HCT116 (cell line): ENCODE data around the gene ADK.

ENCODE experiments used
- CEBPB ChIP-seq: IDR thresholded peaks from 2 replicates; pipeline ENCODE4 v1.6.1; 2012; ENCODE audit warnings: low read depth
- POLR2A ChIP-seq: IDR thresholded peaks from 2 replicates; pipeline ENCODE4 v1.7.0; 2011; ENCODE audit warnings: borderline replicate concordance; ENCODE audit not compliant: insufficient read depth, insufficient read length; ENCODE audit errors: extremely low read depth
- POLR2AphosphoS5 ChIP-seq: IDR thresholded peaks from 2 replicates; pipeline ENCODE4 v1.6.1; 2011; ENCODE audit warnings: mild to moderate bottlenecking, low read depth, low read length, moderate library complexity
- YY1 ChIP-seq: IDR thresholded peaks from 2 replicates; pipeline ENCODE4 v1.6.1; 2011; ENCODE audit warnings: low read length, low read depth, moderate library complexity, mild to moderate bottlenecking; ENCODE audit not compliant: insufficient replicate concordance; ENCODE audit errors: extremely low read depth
- TF ChIP-seq, protein P1 (sequence below): IDR thresholded peaks from 2 replicates; pipeline ENCODE4 v1.6.1; 2012
- TF ChIP-seq, protein P2 (sequence below), 3 experiments: fragments of 200-600 bp in 1 of 3; sonication (generic) in 1 of 3; IDR thresholded peaks in 2 of 3; conservative IDR thresholded peaks in 1 of 3; 2 replicates each; pipeline ENCODE4 v1.5.1; 2012 to 2017; ENCODE audit warnings: low read depth in 2 of 3, low read length in 2 of 3, antibody characterized with exemption in 1 of 3, borderline replicate concordance in 1 of 3, control low read depth in 1 of 3, mild to moderate bottlenecking in 1 of 3, mixed read lengths in 1 of 3, mixed run types in 1 of 3, moderate library complexity in 1 of 3; ENCODE audit not compliant: insufficient read depth in 1 of 3
- TF ChIP-seq, protein P3 (sequence below): IDR thresholded peaks from 2 replicates; pipeline ENCODE4 v1.6.1; 2011; ENCODE audit warnings: mild to moderate bottlenecking, low read length, moderate library complexity; ENCODE audit not compliant: insufficient replicate concordance; ENCODE audit errors: extremely low read depth

DNA sequence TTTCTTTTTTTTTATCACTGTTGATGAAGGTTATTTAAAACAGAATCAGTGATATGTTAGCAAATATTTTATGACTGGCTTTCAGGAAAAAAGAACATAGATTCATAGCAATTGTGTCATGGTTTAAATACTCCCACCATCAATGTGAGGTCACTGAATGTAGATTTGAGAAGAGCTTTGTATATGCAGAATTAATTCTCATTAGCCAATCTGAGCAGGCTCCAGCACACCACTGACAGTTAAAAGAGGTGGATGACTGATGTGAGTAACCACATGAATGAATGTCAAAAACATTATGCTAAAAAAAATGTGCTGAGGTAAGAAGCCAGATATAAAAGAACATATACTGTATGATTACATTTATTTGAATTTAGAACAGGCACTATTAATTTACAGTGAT, 500.5 kb downstream of the ADK start:
- no peak for TF ChIP-seq POLR2AphosphoS5
- TF ChIP-seq, protein P1, sequence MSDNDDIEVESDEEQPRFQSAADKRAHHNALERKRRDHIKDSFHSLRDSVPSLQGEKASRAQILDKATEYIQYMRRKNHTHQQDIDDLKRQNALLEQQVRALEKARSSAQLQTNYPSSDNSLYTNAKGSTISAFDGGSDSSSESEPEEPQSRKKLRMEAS, result no peak
- TF ChIP-seq, protein P2, sequence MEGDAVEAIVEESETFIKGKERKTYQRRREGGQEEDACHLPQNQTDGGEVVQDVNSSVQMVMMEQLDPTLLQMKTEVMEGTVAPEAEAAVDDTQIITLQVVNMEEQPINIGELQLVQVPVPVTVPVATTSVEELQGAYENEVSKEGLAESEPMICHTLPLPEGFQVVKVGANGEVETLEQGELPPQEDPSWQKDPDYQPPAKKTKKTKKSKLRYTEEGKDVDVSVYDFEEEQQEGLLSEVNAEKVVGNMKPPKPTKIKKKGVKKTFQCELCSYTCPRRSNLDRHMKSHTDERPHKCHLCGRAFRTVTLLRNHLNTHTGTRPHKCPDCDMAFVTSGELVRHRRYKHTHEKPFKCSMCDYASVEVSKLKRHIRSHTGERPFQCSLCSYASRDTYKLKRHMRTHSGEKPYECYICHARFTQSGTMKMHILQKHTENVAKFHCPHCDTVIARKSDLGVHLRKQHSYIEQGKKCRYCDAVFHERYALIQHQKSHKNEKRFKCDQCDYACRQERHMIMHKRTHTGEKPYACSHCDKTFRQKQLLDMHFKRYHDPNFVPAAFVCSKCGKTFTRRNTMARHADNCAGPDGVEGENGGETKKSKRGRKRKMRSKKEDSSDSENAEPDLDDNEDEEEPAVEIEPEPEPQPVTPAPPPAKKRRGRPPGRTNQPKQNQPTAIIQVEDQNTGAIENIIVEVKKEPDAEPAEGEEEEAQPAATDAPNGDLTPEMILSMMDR (IDR thresholded peaks at IDR 0.05 in 2 of 3, conservative IDR thresholded peaks at IDR 0.05 in 1 of 3; ENCODE audit: borderline replicate concordance in 1 of 3, insufficient read depth in 1 of 3, low read depth in 2 of 3, low read length in 2 of 3), result no peak
- TF ChIP-seq YY1, result no peak
- no peak for TF ChIP-seq CEBPB
- TF ChIP-seq, protein P3, sequence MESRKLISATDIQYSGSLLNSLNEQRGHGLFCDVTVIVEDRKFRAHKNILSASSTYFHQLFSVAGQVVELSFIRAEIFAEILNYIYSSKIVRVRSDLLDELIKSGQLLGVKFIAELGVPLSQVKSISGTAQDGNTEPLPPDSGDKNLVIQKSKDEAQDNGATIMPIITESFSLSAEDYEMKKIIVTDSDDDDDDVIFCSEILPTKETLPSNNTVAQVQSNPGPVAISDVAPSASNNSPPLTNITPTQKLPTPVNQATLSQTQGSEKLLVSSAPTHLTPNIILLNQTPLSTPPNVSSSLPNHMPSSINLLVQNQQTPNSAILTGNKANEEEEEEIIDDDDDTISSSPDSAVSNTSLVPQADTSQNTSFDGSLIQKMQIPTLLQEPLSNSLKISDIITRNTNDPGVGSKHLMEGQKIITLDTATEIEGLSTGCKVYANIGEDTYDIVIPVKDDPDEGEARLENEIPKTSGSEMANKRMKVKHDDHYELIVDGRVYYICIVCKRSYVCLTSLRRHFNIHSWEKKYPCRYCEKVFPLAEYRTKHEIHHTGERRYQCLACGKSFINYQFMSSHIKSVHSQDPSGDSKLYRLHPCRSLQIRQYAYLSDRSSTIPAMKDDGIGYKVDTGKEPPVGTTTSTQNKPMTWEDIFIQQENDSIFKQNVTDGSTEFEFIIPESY, result no peak
- TF ChIP-seq POLR2A, result no peak
